ENCODE results near the gene AHSA1.

- TF ChIP-seq, protein P1, sequence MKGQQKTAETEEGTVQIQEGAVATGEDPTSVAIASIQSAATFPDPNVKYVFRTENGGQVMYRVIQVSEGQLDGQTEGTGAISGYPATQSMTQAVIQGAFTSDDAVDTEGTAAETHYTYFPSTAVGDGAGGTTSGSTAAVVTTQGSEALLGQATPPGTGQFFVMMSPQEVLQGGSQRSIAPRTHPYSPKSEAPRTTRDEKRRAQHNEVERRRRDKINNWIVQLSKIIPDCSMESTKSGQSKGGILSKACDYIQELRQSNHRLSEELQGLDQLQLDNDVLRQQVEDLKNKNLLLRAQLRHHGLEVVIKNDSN (IDR thresholded peaks at IDR 0.05; ENCODE audit: borderline replicate concordance, low read depth), result no peak
- TF ChIP-seq PBX3 (IDR thresholded peaks at IDR 0.05) (no peak), CTCF (IDR thresholded peaks at IDR 0.05) (no peak)
Observed at GRCh38 chr14:77424862-77425261, 33.0 kb upstream of the AHSA1 start.

Measured in SK-N-SH (cell line).